Subcutaneous adipose tissue (tissue), 4 donors: ENCODE measurements around the gene SMIM8. TPM values are rescaled to one million over a fixed set of nuclear protein-coding genes. Genes with fewer than 3 reads are reported as not detected.

ENCODE experiments used
- total RNA-seq, 4 donors: library from RNA; depleted of rRNA; stranded (reverse); fragments of >200 nt; gene quantifications; one replicate each; pipeline ENCODE4 v1.1.0, GENCODE V29; 2016
- TF ChIP-seq, protein P1 (sequence below): fragments of 450-650 bp; IDR thresholded peaks from one replicate; pipeline ENCODE4 v1.5.1; 2016; ENCODE audit warnings: low read depth, mild to moderate bottlenecking, control low read depth, antibody characterized with exemption, moderate library complexity

The SMIM8 gene
- total RNA-seq, 4 donors from 2014 or later = 10.1 to 14.5 (median 13.2) TPM

DNA sequence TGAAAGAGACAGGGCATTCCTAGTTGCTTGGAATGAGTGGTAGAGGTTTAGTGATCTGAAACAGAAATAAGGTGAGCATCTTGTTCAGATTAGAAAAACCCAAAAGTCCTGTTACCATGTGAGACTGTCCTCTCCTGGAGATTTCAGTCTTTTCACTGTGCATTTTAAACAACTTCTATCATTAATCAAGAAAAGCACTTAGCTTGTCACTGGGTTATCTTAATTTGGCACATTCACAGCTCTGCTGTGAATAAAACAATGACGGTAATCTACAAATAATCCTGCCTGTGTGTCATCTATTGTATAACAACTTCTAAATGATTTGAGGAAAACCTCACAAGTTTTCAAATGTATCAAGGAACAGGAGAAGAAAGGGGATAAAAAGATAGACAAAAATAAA, 9.5 kb upstream of the SMIM8 start:
- TF ChIP-seq, protein P1, sequence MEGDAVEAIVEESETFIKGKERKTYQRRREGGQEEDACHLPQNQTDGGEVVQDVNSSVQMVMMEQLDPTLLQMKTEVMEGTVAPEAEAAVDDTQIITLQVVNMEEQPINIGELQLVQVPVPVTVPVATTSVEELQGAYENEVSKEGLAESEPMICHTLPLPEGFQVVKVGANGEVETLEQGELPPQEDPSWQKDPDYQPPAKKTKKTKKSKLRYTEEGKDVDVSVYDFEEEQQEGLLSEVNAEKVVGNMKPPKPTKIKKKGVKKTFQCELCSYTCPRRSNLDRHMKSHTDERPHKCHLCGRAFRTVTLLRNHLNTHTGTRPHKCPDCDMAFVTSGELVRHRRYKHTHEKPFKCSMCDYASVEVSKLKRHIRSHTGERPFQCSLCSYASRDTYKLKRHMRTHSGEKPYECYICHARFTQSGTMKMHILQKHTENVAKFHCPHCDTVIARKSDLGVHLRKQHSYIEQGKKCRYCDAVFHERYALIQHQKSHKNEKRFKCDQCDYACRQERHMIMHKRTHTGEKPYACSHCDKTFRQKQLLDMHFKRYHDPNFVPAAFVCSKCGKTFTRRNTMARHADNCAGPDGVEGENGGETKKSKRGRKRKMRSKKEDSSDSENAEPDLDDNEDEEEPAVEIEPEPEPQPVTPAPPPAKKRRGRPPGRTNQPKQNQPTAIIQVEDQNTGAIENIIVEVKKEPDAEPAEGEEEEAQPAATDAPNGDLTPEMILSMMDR = no peak

DNA sequence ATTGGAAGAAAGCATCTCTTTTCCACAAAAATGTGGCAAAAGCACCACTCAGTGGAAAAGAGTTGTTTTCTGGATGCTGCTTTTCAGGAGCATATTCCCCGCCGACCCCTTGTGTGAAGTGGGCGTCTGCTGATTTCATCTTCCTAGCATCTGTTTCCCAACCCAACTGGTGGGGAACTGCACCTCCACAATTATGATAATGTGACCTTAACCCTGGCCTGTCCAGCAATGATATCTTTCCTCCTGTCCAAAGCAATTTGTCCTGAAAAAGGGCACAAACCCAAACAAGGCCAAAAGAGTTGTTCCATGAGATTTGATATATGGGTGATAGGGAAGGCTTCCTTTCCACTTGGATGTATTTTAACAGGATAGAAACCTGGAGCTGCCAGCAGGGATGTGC, 7.3 kb upstream of the SMIM8 start:
- TF ChIP-seq, protein P1 = no peak

DNA sequence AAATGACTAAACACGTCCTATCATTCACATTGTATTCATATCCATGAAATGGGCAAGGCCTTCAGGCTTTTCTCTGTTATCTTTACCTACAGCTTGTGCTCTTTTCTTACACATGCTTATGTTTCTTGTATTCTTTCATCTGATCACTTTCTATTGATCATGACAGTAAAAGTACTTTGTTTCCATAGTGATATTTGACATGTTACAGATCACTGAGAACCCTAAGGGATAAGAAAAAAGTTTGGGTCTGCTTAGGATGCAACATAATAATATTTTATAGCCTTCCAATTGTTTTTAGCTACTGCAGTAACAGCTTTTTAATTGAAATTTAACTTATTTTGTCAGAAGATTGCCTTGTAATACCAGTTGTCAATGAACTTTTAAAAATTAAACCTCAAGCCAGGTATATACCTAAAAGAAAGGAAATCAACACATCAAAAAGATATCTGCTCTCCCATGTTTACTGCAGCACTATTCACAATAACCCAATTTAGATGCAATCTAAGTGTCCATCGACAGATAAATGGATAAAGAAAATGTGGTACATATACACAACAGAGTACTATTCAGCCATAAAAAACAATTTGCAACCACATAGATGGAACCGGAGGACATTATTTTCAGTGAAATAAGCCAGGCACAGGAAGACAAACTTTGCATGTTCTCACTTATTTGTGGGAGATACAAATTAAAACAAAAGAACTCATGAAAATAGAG, 3.0 kb upstream of the SMIM8 start:
- TF ChIP-seq, protein P1 = no peak

DNA sequence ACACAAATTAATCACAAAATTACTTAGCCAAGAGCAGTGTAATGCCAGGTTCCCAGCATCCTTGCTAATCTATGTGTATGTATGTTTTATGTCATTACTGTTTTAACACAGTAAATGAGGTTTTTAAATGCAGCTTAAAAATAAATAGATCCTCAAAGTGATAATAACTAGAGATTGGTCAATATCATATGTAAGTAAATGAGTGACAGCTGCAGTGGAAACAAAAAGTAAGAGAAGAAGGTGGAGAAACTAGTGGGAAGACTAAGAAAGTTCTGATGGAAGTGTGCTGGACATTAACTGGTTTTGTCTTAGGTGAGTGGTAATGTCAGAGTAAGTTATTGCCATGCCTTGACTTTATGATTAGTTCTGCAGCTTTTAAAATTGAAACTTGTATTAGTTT, 8.6 kb downstream of the SMIM8 start:
- TF ChIP-seq, protein P1 = no peak

DNA sequence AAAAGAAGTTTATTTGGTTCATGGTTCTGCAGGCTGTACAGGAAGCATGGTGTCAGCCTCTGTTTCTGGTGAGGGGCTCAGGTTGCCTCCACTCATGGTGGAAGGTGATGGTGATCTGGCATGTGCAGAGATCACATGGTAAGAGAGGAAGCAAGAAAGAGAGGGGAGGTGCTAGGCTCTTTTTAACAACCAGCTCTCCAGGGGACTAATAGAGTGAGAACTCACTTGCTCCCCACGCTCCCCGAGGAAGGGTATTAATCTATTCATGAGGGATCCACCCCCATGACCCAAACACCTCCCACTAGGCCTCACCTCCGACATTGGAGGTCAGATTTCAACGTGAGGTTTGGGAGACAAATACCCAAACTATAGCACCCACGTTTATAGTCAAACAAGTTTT, 10.6 kb downstream of the SMIM8 start:
- TF ChIP-seq, protein P1 = no peak

DNA sequence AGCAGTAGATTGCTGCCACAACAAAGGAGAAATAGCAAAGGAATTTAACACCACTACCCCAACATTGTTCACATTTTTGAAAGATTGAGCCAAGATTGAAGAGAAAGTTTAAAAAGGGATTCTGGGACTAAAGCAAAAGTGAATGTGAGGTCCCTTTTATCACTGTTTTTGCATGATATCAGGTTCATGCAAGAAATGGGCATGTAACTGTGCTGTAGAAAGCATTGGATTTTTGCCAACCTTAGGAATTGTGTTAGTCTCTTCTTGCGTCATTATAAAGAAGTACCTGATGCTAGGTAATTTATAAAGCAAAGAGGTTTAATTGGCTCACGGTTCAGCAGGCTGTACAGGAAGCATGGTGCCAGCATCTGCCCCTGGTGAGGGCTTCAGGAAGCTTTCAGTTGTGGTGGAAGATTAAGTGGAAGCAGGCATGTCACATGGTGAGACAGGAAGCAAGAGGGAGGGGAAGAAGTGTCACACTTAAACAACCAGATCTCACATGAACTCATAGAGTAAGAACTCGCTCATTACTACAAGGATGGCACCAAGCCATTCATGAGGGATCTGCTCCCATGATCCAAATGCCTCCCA, 11.3 kb downstream of the SMIM8 start:
- TF ChIP-seq, protein P1 = no peak

DNA sequence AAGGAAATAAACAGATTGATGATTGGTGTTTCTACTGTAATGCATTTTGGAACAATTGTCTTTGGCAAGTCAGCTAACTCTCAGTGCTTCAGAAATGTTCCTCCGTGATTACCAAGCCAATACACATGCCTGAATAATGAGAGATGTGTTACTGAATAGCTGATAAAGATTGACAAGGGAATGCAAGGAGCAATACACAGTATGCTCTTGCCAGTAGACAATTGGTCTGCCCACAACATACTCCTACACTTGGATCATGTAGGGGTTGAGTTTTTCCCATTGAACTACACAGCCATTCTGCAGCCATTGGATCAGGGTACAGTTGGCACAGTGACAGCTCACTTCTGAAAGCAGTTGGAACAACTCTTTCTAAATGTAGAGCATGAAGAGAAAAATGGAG, 12.3 kb downstream of the SMIM8 start:
- TF ChIP-seq, protein P1 = no peak
